MM.1S (cell line): ENCODE data around the gene FGF14.

Experiments
- DNase-seq: peaks from one replicate; pipeline ENCODE4 v3.0.0-alpha.2; 2015
- H2AFZ ChIP-seq: fragments of 300-600 bp; sonication (generic); 2 replicates; pipeline ENCODE4 v1.6.0; 2016; ENCODE audit warnings: antibody characterized with exemption, low read length
- H3F3A ChIP-seq: fragments of 300-600 bp; sonication (generic); 2 replicates; pipeline ENCODE4 v1.6.1; 2016; ENCODE audit warnings: mild to moderate bottlenecking, antibody characterized with exemption, low read length, moderate library complexity, mixed read lengths; ENCODE audit not compliant: insufficient read depth
- H3K27ac ChIP-seq: fragments of 300-600 bp; sonication (generic); 2 replicates; pipeline ENCODE4 v1.5.1; 2016; ENCODE audit warnings: mild to moderate bottlenecking, low read length
- H3K27me3 ChIP-seq: fragments of 300-600 bp; sonication (generic); replicated peaks from 2 replicates; pipeline ENCODE4 v1.6.0; 2016; ENCODE audit warnings: low read length; ENCODE audit not compliant: insufficient read depth
- H3K36me3 ChIP-seq: fragments of 300-600 bp; sonication (generic); replicated peaks from 2 replicates; pipeline ENCODE4 v1.6.1; 2016; ENCODE audit warnings: mild to moderate bottlenecking, low read length, mixed read lengths; ENCODE audit not compliant: insufficient read depth
- H3K4me1 ChIP-seq: fragments of 300-600 bp; sonication (generic); 2 replicates; pipeline ENCODE4 v1.6.1; 2016; ENCODE audit warnings: low read length, mixed read lengths
- H3K4me2 ChIP-seq: fragments of 300-600 bp; sonication (generic); 2 replicates; pipeline ENCODE4 v1.6.0; 2016; ENCODE audit warnings: low read depth, low read length
- H3K4me3 ChIP-seq: fragments of 300-600 bp; sonication (generic); 2 replicates; pipeline ENCODE4 v1.5.1; 2016; ENCODE audit warnings: low read length, mixed read lengths
- H3K79me2 ChIP-seq: fragments of 300-600 bp; sonication (generic); 2 replicates; pipeline ENCODE4 v1.6.1; 2016; ENCODE audit warnings: mixed run types, low read length, mixed read lengths
- H3K9ac ChIP-seq: fragments of 300-600 bp; sonication (generic); 2 replicates; pipeline ENCODE4 v1.6.1; 2016; ENCODE audit warnings: low read length, mixed read lengths
- H3K9me2 ChIP-seq: fragments of 300-600 bp; sonication (generic); replicated peaks from 2 replicates; pipeline ENCODE4 v1.6.1; 2016; ENCODE audit warnings: mild to moderate bottlenecking, low read length, mixed read lengths; ENCODE audit not compliant: insufficient read depth
- H3K9me3 ChIP-seq: fragments of 300-600 bp; sonication (generic); replicated peaks from 2 replicates; pipeline ENCODE4 v1.6.1; 2016; ENCODE audit warnings: mild to moderate bottlenecking, low read length, mixed read lengths; ENCODE audit not compliant: insufficient read depth
- H4K20me1 ChIP-seq: fragments of 300-600 bp; sonication (generic); 2 replicates; pipeline ENCODE4 v1.6.1; 2016; ENCODE audit warnings: mild to moderate bottlenecking, low read length, moderate library complexity, mixed read lengths; ENCODE audit not compliant: insufficient read depth
- CTCF ChIP-seq: fragments of 300-600 bp; sonication (generic); IDR thresholded peaks from 2 replicates; pipeline ENCODE4 v1.5.1; 2016; ENCODE audit warnings: antibody characterized with exemption, low read length, mixed read lengths
- EZH2 ChIP-seq: fragments of 300-600 bp; sonication (generic); optimal IDR thresholded peaks from 2 replicates; pipeline ENCODE3; 2017; ENCODE audit warnings: low read depth, mild to moderate bottlenecking, antibody characterized with exemption, low read length, mixed read lengths
- EZH2phosphoT487 ChIP-seq: fragments of 300-600 bp; sonication (generic); IDR thresholded peaks from 2 replicates; pipeline ENCODE4 v1.6.1; 2018; ENCODE audit warnings: antibody characterized with exemption, low read length

The FGF14 gene

GRCh38 chr13:102233566-102234208 lies 168.2 kb downstream of the FGF14 start:
- no peaks in the 10 kb centered on the region for H3K79me2 ChIP-seq
- H3K9ac ChIP-seq, result no peak overlapping the region
- no peak overlapping the region for H3K4me3 ChIP-seq
- H3K27ac ChIP-seq, result no peak overlapping the region
- no peak overlapping the region for H3K4me2 ChIP-seq
- no peaks in the 10 kb centered on the region for H3K9me3 ChIP-seq
- no peaks in the 10 kb centered on the region for H3K36me3 ChIP-seq
- no peaks in the 10 kb centered on the region for H3K27me3 ChIP-seq
- H3K9me2 ChIP-seq, result no peaks in the 10 kb centered on the region
- H3F3A ChIP-seq, result no peaks in the 10 kb centered on the region
- H3K4me1 ChIP-seq, result no peaks in the 10 kb centered on the region
- no peaks in the 10 kb centered on the region for H4K20me1 ChIP-seq
- no peak for DNase-seq
- no peak for TF ChIP-seq EZH2phosphoT487
- TF ChIP-seq EZH2, result no peak
- H2AFZ ChIP-seq, result no peak overlapping the region

GRCh38 chr13:102231479-102231878 lies 170.4 kb downstream of the FGF14 start:
- Histone ChIP-seq H3F3A (no peaks in the 10 kb centered on the region), H3K4me2 (no peak overlapping the region), H3K27ac (no peak overlapping the region), H3K9me3 (no peaks in the 10 kb centered on the region), H3K27me3 (no peaks in the 10 kb centered on the region), H3K4me1 (no peaks in the 10 kb centered on the region), H3K9me2 (no peaks in the 10 kb centered on the region), H2AFZ (no peak overlapping the region), H3K79me2 (no peaks in the 10 kb centered on the region), H3K4me3 (no peak overlapping the region), H3K36me3 (no peaks in the 10 kb centered on the region), H3K9ac (no peak overlapping the region), H4K20me1 (no peaks in the 10 kb centered on the region)
- no peak for DNase-seq
- TF ChIP-seq CTCF (no peak), EZH2 (no peak), EZH2phosphoT487 (no peak)

DNA sequence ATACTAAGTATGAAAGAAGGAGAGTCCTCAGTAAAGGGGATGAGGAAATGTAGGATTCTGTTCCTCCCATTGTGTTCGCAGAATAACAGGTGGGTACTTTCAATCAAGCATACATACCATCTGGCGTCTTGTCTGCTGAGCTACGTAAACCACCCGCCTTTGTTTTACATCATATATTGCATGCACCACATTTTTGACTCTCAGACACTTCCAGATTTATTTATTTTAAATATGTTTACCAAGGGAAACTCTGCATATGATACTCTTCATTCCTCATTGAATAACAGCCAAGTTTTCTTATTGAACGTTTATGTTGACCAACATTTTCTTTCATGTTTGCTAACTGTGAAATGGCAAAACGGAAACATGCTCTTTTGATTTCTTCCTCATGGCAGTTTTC lies 174.1 kb downstream of the FGF14 start:
- DNase-seq, result no peak
- H3K27me3 ChIP-seq, result no peaks in the 10 kb centered on the region
- no peak overlapping the region for H3K4me3 ChIP-seq
- no peaks in the 10 kb centered on the region for H3K79me2 ChIP-seq
- H3K36me3 ChIP-seq, result no peaks in the 10 kb centered on the region
- no peak overlapping the region for H3K27ac ChIP-seq
- H3K4me2 ChIP-seq, result no peak overlapping the region
- no peaks in the 10 kb centered on the region for H3K9me3 ChIP-seq
- no peak for TF ChIP-seq CTCF
- TF ChIP-seq EZH2, result no peak
- TF ChIP-seq EZH2phosphoT487, result no peak
- no peaks in the 10 kb centered on the region for H3K4me1 ChIP-seq
- no peak overlapping the region for H2AFZ ChIP-seq
- no peaks in the 10 kb centered on the region for H3K9me2 ChIP-seq
- no peak overlapping the region for H3K9ac ChIP-seq
- no peaks in the 10 kb centered on the region for H4K20me1 ChIP-seq
- no peaks in the 10 kb centered on the region for H3F3A ChIP-seq

- no peaks in the 10 kb centered on the region for H3K4me1 ChIP-seq
- H3K27ac ChIP-seq, result no peak overlapping the region
- H3K36me3 ChIP-seq, result no peaks in the 10 kb centered on the region
- no peak for DNase-seq
- no peaks in the 10 kb centered on the region for H3K9me3 ChIP-seq
- H3K4me2 ChIP-seq, result no peak overlapping the region
- no peaks in the 10 kb centered on the region for H3K9me2 ChIP-seq
- H3F3A ChIP-seq, result no peaks in the 10 kb centered on the region
- TF ChIP-seq EZH2 (no peak), CTCF (no peak), EZH2phosphoT487 (no peak)
- no peaks in the 10 kb centered on the region for H4K20me1 ChIP-seq
- no peak overlapping the region for H2AFZ ChIP-seq
- H3K4me3 ChIP-seq, result no peak overlapping the region
- H3K27me3 ChIP-seq, result no peaks in the 10 kb centered on the region
- H3K79me2 ChIP-seq, result no peaks in the 10 kb centered on the region
- no peak overlapping the region for H3K9ac ChIP-seq
Measured at GRCh38 chr13:102226591-102226990, 175.3 kb downstream of the FGF14 start.
